HL-60 (cell line): ENCODE measurements around the gene NAALADL1.

Experiments used
- DNase-seq, 2 experiments: peaks; one replicate each; pipeline ENCODE4 v3.0.0-alpha.2; 2010 to 2020; ENCODE audit warnings: low read depth in 1 of 2, low spot score in 1 of 2
- H3K27ac ChIP-seq: fragments of 250-450 bp; sonication (Bioruptor Pico); replicated peaks from 2 replicates; pipeline ENCODE4 v1.5.1; 2020; ENCODE audit warnings: mild to moderate bottlenecking, moderate library complexity
- H3K27me3 ChIP-seq: fragments of 250-450 bp; sonication (Bioruptor Pico); 2 replicates; pipeline ENCODE4 v1.5.1; 2021; ENCODE audit warnings: mild to moderate bottlenecking, moderate library complexity; ENCODE audit not compliant: insufficient read depth, poor library complexity, severe bottlenecking
- H3K4me3 ChIP-seq: replicated peaks from 2 replicates; pipeline ENCODE4 v1.5.1; 2011; ENCODE audit warnings: mild to moderate bottlenecking, control low read depth, low read length; ENCODE audit not compliant: insufficient read depth
- CTCF ChIP-seq: IDR thresholded peaks from one replicate; pipeline ENCODE4 v1.5.1; 2011; ENCODE audit warnings: low read length, control low read depth, inconsistent platforms; ENCODE audit not compliant: insufficient read depth
- GABPA ChIP-seq: IDR thresholded peaks from 2 replicates; pipeline ENCODE4 v1.6.1; 2012; ENCODE audit warnings: low read depth
- POLR2AphosphoS5 ChIP-seq: IDR thresholded peaks from 2 replicates; pipeline ENCODE4 v1.6.1; 2012; ENCODE audit warnings: low read depth
- REST ChIP-seq: IDR thresholded peaks from 2 replicates; pipeline ENCODE4 v1.6.1; 2012; ENCODE audit warnings: low read depth; ENCODE audit not compliant: insufficient replicate concordance
- SPI1 ChIP-seq: IDR thresholded peaks from 2 replicates; pipeline ENCODE4 v1.6.1; 2012; ENCODE audit warnings: low read depth, mild to moderate bottlenecking, borderline replicate concordance

The NAALADL1 gene

DNA sequence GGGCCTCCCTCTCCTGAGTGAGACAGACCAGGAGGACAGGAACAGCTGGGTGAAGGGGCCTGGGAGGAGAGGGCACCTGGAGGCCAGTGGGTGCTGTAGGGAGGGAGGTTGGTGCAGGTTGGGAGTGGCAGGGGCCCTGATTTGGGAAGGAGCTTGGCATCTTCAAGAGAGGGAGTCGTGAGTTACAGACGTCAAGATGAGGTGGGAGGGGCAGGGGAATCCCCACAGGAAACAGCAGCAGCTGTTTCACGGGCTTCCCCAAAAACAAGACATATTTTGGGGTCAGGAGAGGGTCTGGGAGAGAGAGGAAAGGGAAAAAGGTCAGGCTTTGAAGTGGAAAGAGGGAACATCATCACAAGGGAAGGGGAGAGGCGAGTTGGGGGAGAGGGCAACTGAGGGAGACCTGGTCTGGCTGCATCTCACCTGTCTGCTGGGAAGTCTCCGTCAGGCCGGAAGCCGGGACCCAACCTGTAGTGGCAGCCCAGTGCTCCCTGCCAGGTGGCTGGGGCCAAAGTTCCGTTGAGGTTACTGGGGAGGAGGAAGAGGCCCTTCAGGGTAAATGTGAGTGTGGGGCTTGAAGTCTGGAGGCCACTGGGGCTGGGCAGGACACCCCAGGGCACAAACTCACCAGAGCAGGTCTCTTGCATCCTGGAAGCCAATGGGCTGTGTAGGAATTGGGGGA, 4.4 kb downstream of the NAALADL1 start:
- Histone ChIP-seq H3K27me3 (no peaks in the 10 kb centered on the region), H3K4me3 (no peak overlapping the region), H3K27ac (no peak overlapping the region)
- no peak for DNase-seq
- TF ChIP-seq GABPA (no peak), CTCF (no peak), POLR2AphosphoS5 (no peak), REST (no peak), SPI1 (no peak)

- DNase-seq = no peak
Observed at GRCh38 chr11:65051398-65051858, 6.9 kb downstream of the NAALADL1 start.

More at GRCh38 chr11:65051398-65051858, 6.9 kb downstream of the NAALADL1 start:
- TF ChIP-seq GABPA (no peak), SPI1 (no peak), CTCF (no peak), POLR2AphosphoS5 (no peak), REST (no peak)
- Histone ChIP-seq H3K27ac (no peak overlapping the region), H3K27me3 (no peaks in the 10 kb centered on the region), H3K4me3 (no peak overlapping the region)
